SK-N-SH (cell line): ENCODE data around the gene PXT1.

Experiments
- EZH2phosphoT487 ChIP-seq: fragments of 200-600 bp; sonication (generic); IDR thresholded peaks from 2 replicates; pipeline ENCODE4 v1.6.1; 2017; ENCODE audit warnings: low read depth, mixed run types, mild to moderate bottlenecking, antibody characterized with exemption, moderate library complexity, borderline replicate concordance
- GABPA ChIP-seq: IDR thresholded peaks from 2 replicates; pipeline ENCODE4 v1.4.0; 2012; ENCODE audit warnings: low read depth, mild to moderate bottlenecking
- MAX ChIP-seq: IDR thresholded peaks from 2 replicates; pipeline ENCODE4 v1.4.0; 2012; ENCODE audit warnings: low read depth
- MXI1 ChIP-seq: IDR thresholded peaks from 2 replicates; pipeline ENCODE4 v1.6.1; 2012; ENCODE audit warnings: mild to moderate bottlenecking, low read depth, low read length, improper control_type of control experiment
- NFIC ChIP-seq: IDR thresholded peaks from 2 replicates; pipeline ENCODE4 v1.4.0; 2012; ENCODE audit warnings: borderline replicate concordance
- POLR2AphosphoS5 ChIP-seq: IDR thresholded peaks from 2 replicates; pipeline ENCODE4 v1.6.1; 2012; ENCODE audit warnings: low read depth, low read length
- RAD21 ChIP-seq: IDR thresholded peaks from 2 replicates; pipeline ENCODE4 v1.6.1; 2012; ENCODE audit warnings: mild to moderate bottlenecking, low read length
- REST ChIP-seq: IDR thresholded peaks from 2 replicates; pipeline ENCODE4 v1.6.1; 2012; ENCODE audit warnings: mild to moderate bottlenecking, low read depth, low read length, moderate library complexity
- RFX5 ChIP-seq: IDR thresholded peaks from 2 replicates; pipeline ENCODE4 v1.6.1; 2012; ENCODE audit warnings: mild to moderate bottlenecking, improper control_type of control experiment, low read length
- SIN3A ChIP-seq: IDR thresholded peaks from 2 replicates; pipeline ENCODE4 v1.6.1; 2012; ENCODE audit warnings: low read depth, mild to moderate bottlenecking, low read length, moderate library complexity, borderline replicate concordance
- SMC3 ChIP-seq: IDR thresholded peaks from 2 replicates; pipeline ENCODE4 v1.6.1; 2012; ENCODE audit warnings: low read depth, low read length, improper control_type of control experiment
- YY1 ChIP-seq: IDR thresholded peaks from 2 replicates; pipeline ENCODE4 v1.4.0; 2012; ENCODE audit warnings: low read depth, mild to moderate bottlenecking
- TF ChIP-seq, protein P1 (sequence below): fragments of 200-600 bp; sonication (generic); IDR thresholded peaks from 2 replicates; pipeline ENCODE4 v1.6.1; 2017; ENCODE audit warnings: antibody characterized with exemption, mild to moderate bottlenecking, moderate library complexity
- TF ChIP-seq, protein P2 (sequence below): IDR thresholded peaks from 2 replicates; pipeline ENCODE4; 2012

- no peak for TF ChIP-seq REST
- TF ChIP-seq, protein P1, sequence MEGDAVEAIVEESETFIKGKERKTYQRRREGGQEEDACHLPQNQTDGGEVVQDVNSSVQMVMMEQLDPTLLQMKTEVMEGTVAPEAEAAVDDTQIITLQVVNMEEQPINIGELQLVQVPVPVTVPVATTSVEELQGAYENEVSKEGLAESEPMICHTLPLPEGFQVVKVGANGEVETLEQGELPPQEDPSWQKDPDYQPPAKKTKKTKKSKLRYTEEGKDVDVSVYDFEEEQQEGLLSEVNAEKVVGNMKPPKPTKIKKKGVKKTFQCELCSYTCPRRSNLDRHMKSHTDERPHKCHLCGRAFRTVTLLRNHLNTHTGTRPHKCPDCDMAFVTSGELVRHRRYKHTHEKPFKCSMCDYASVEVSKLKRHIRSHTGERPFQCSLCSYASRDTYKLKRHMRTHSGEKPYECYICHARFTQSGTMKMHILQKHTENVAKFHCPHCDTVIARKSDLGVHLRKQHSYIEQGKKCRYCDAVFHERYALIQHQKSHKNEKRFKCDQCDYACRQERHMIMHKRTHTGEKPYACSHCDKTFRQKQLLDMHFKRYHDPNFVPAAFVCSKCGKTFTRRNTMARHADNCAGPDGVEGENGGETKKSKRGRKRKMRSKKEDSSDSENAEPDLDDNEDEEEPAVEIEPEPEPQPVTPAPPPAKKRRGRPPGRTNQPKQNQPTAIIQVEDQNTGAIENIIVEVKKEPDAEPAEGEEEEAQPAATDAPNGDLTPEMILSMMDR, result no peak
- no peak for TF ChIP-seq YY1
- no peak for TF ChIP-seq RFX5
- no peak for TF ChIP-seq GABPA
- TF ChIP-seq SIN3A, result no peak
- TF ChIP-seq, protein P2, sequence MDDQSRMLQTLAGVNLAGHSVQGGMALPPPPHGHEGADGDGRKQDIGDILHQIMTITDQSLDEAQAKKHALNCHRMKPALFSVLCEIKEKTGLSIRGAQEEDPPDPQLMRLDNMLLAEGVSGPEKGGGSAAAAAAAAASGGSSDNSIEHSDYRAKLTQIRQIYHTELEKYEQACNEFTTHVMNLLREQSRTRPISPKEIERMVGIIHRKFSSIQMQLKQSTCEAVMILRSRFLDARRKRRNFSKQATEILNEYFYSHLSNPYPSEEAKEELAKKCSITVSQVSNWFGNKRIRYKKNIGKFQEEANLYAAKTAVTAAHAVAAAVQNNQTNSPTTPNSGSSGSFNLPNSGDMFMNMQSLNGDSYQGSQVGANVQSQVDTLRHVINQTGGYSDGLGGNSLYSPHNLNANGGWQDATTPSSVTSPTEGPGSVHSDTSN, result no peak
- no peak for TF ChIP-seq NFIC
- TF ChIP-seq SMC3, result no peak
- TF ChIP-seq RAD21, result no peak
- no peak for TF ChIP-seq MAX
- no peak for TF ChIP-seq EZH2phosphoT487
- TF ChIP-seq MXI1, result no peak; the same call in 1 of the 2 replicates
- no peak for TF ChIP-seq POLR2AphosphoS5
Measured at GRCh38 chr6:36422714-36423100, 19.9 kb downstream of the PXT1 start.
